GM12878 (cell line): ENCODE measurements around the gene AOPEP. TPM values are rescaled to one million over a fixed set of nuclear protein-coding genes. Genes with fewer than 3 reads are reported as not detected.

Experiments used
- ATAC-seq: fragments of 200-7000 bp; cut with Tn5 transposase; 3 replicates; pipeline ENCODE4 v1.9.1; 2020; ENCODE audit warnings: mild to moderate bottlenecking, moderate library complexity
- BruUV-seq: library from RNA; stranded (reverse); fragments of 400-500 nt; replicated peaks from 2 replicates; lab custom pipeline; 2021; lab: Mats Ljungman, UMichigan
- CTCF ChIA-PET: fragments of 300-600 bp; sonication (Branson Sonifier 250); formaldehyde crosslinking; extraction: SDS; loops from one replicate; lab custom pipeline; 2021; ENCODE audit warnings: inconsistent platforms; lab: Yijun Ruan, JAX
- POLR2A ChIA-PET: fragments of 350-600 bp; formaldehyde crosslinking; extraction: SDS; loops from one replicate; lab custom pipeline; 2021; ENCODE audit warnings: inconsistent platforms; lab: Charles Lee
- RAD21 ChIA-PET: fragments of 300-600 bp; sonication (Branson Sonifier 250); formaldehyde crosslinking; loops from one replicate; lab custom pipeline; 2023; ENCODE audit warnings: antibody characterized with exemption; ENCODE audit not compliant: unreplicated experiment; lab: Charles Lee
- SMC1A ChIA-PET: fragments of 300-600 bp; sonication (Branson Sonifier 250); formaldehyde crosslinking; loops from one replicate; lab custom pipeline; 2023; ENCODE audit not compliant: unreplicated experiment, uncharacterized antibody; lab: Charles Lee
- DNase-seq: peaks from one replicate; pipeline ENCODE4 v3.0.0-alpha.2; 2011; ENCODE audit warnings: low read depth, low spot score
- FAIRE-seq: peaks from 3 replicates; lab custom pipeline; 2011; peaks lifted over from hg19 to GRCh38; lab: Jason Lieb, UNC
- H2AFZ ChIP-seq: 2 replicates; pipeline ENCODE4 v1.6.0; 2011; ENCODE audit warnings: low read depth, low read length, control low read depth; ENCODE audit not compliant: control insufficient read depth
- H3K27ac ChIP-seq: 2 replicates; pipeline ENCODE4 v1.5.1; 2011; ENCODE audit warnings: control low read depth; ENCODE audit not compliant: control insufficient read depth, insufficient read depth
- H3K27me3 ChIP-seq, 2 experiments: replicated peaks in 1 of 2; 2 replicates each; pipeline versions ENCODE4 v1.6.0 to v1.6.1; 2011; ENCODE audit warnings: low read length in 1 of 2; ENCODE audit not compliant: control insufficient read depth in 2 of 2, insufficient read depth in 2 of 2
- H3K36me3 ChIP-seq, 2 experiments: 2 replicates each; pipeline ENCODE4 v1.5.1; 2011; ENCODE audit warnings: low read length in 1 of 2; ENCODE audit not compliant: control insufficient read depth in 2 of 2, insufficient read depth in 2 of 2
- H3K4me1 ChIP-seq: 2 replicates; pipeline ENCODE4 v1.6.1; 2011; ENCODE audit warnings: mild to moderate bottlenecking, low read length, moderate library complexity, mixed read lengths; ENCODE audit not compliant: control insufficient read depth, insufficient read depth
- H3K4me2 ChIP-seq: 2 replicates; pipeline ENCODE4 v1.6.0; 2011; ENCODE audit warnings: control low read depth; ENCODE audit not compliant: control insufficient read depth, insufficient read depth
- H3K4me3 ChIP-seq: fragments of 200-600 bp; sonication (generic); 2 replicates; pipeline ENCODE4 v1.5.1; 2016
- H3K79me2 ChIP-seq: 2 replicates; pipeline ENCODE4 v1.6.0; 2011; ENCODE audit warnings: low read length; ENCODE audit not compliant: control insufficient read depth, insufficient read depth
- H3K9ac ChIP-seq: 2 replicates; pipeline ENCODE4 v1.8.0; 2011; ENCODE audit warnings: low read length, control low read depth, mixed read lengths; ENCODE audit not compliant: control insufficient read depth, insufficient read depth
- H3K9me3 ChIP-seq: replicated peaks from 3 replicates; pipeline ENCODE4 v1.5.1; 2011; ENCODE audit warnings: mild to moderate bottlenecking, low read length; ENCODE audit not compliant: control insufficient read depth, insufficient read depth
- H4K20me1 ChIP-seq: 2 replicates; pipeline ENCODE4 v1.6.0; 2011; ENCODE audit not compliant: control insufficient read depth, insufficient read depth
- BMI1 ChIP-seq: fragments of 450-650 bp; IDR thresholded peaks from 2 replicates; pipeline ENCODE4 v1.6.1; 2016; ENCODE audit warnings: mild to moderate bottlenecking, moderate library complexity, borderline replicate concordance
- IRF3 ChIP-seq: fragments of 450-650 bp; IDR thresholded peaks from 2 replicates; pipeline ENCODE4 v1.6.1; 2014; ENCODE audit warnings: mild to moderate bottlenecking
- KDM1A ChIP-seq: fragments of 200-600 bp; sonication (generic); IDR thresholded peaks from 2 replicates; pipeline ENCODE4 v1.6.1; 2016; ENCODE audit warnings: borderline replicate concordance
- MEF2B ChIP-seq: fragments of 450-650 bp; IDR thresholded peaks from 2 replicates; pipeline ENCODE4 v1.6.1; 2018; ENCODE audit warnings: mild to moderate bottlenecking, moderate library complexity; ENCODE audit not compliant: partially characterized antibody, poor library complexity, severe bottlenecking
- NFYA ChIP-seq: IDR thresholded peaks from 2 replicates; pipeline ENCODE4 v1.6.1; 2011; ENCODE audit warnings: low read depth, mild to moderate bottlenecking, low read length, improper control_type of control experiment, borderline replicate concordance
- PML ChIP-seq: IDR thresholded peaks from 2 replicates; pipeline ENCODE4 v1.6.1; 2012; ENCODE audit warnings: low read length, inconsistent platforms
- POLR2A ChIP-seq: IDR thresholded peaks from 2 replicates; pipeline ENCODE4 v1.6.1; 2011; ENCODE audit warnings: low read depth, mild to moderate bottlenecking, low read length
- PRDM15 ChIP-seq: fragments of 450-650 bp; formaldehyde crosslinking; IDR thresholded peaks from 2 replicates; pipeline ENCODE4 v1.4.0; 2020; ENCODE audit warnings: mild to moderate bottlenecking, moderate library complexity
- RAD21 ChIP-seq: IDR thresholded peaks from 2 replicates; pipeline ENCODE4 v1.6.1; 2011; ENCODE audit warnings: mild to moderate bottlenecking, low read depth, low read length, moderate library complexity; ENCODE audit not compliant: insufficient read depth
- RUNX3 ChIP-seq: IDR thresholded peaks from 2 replicates; pipeline ENCODE4 v1.6.1; 2012; ENCODE audit warnings: low read length, inconsistent platforms
- SRF ChIP-seq, 2 experiments: IDR thresholded peaks; 2 replicates each; pipeline ENCODE4 v1.6.1; 2011; ENCODE audit warnings: low read depth in 2 of 2, low read length in 2 of 2, mild to moderate bottlenecking in 1 of 2, moderate library complexity in 1 of 2
- USF2 ChIP-seq: IDR thresholded peaks from 2 replicates; pipeline ENCODE4 v1.6.1; 2011; ENCODE audit warnings: low read depth, low read length, improper control_type of control experiment, borderline replicate concordance
- WGBS: methylation state at CpG from one replicate; pipeline ENCODE4 v1.1.6; 2016; ENCODE audit warnings: low lambda C conversion rate; ENCODE audit not compliant: insufficient replicate concordance, insufficient coverage; ENCODE audit errors: missing lambda C conversion rate; 5-methylcytosine and 5-hydroxymethylcytosine counted together
- in situ Hi-C: fragments of 300-500 bp; cut with MboI; formaldehyde crosslinking; loops from 9 replicates; pipeline ENCODE4 v1.14.3; 2018; ENCODE audit warnings: mixed read lengths
- intact Hi-C: fragments of 100-400 bp; cut with micrococcal nuclease; formaldehyde crosslinking; loops from one replicate; pipeline ENCODE4 v1.14.2; 2022; ENCODE audit not compliant: unreplicated experiment
- polyA plus RNA-seq, 11 experiments: library from polyadenylated mRNA; depleted of rRNA in 4 of 11; unstranded in 6 of 11; stranded (reverse) in 5 of 11; fragments of >200 nt; fragmentation: Nextera tagmentation in 4 of 11; fragmentation: Illumina TruSeq in 1 of 11; extraction: Ambion mirVana in 4 of 11; extraction: Trizol in 1 of 11; gene quantifications; 1 replicate in 1 of 11; 2 replicates in 10 of 11; pipeline versions ENCODE4 v1.2.1 to v1.2.3, GENCODE V29; 2011 to 2016; ENCODE audit warnings: inconsistent platforms in 2 of 11, missing spikeins in 2 of 11, low read depth in 1 of 11
- total RNA-seq, 4 experiments: library from RNA; depleted of rRNA in 3 of 4; stranded (reverse); fragments of >200 nt in 3 of 4; fragmentation: Illumina TruSeq in 1 of 4; extraction: Trizol in 1 of 4; gene quantifications; 2 replicates each; pipeline versions ENCODE4 v1.2.1 to v1.2.3, GENCODE V29; 2013 to 2021

The AOPEP gene
- total and polyA plus RNA-seq, 10 of the 15 experiments (the other 5 are each of a cell fraction or from before 2014, with no cell fraction given): 2.3 to 16.9 (median 10.1) TPM

- CTCF ChIA-PET: interaction anchor here (0.5 to 1.3 kb wide), 2 partner anchors 11 to 47 kb away, joined by 3 read pairs; no protein-coding TSS in a partner anchor
- POLR2A ChIA-PET: no interaction called here
- ATAC-seq: no peak
- Histone ChIP-seq H3K79me2 (no peaks in the 10 kb centered on the region), H3K36me3 (no peaks in the 10 kb centered on the region), H3K4me1 (no peaks in the 10 kb centered on the region), H3K4me2 (no peak overlapping the region), H3K4me3 (no peak overlapping the region), H3K9me3 (no peaks in the 10 kb centered on the region), H4K20me1 (no peaks in the 10 kb centered on the region), H3K27me3 (no peaks in the 10 kb centered on the region), H3K27ac (no peak overlapping the region)
- WGBS: 85% methylated on average over 4 of the region's 4 CpGs
- in situ Hi-C loops: no loop called here
- RAD21 ChIA-PET: interaction anchor here (0.8 to 1.0 kb wide), 2 partner anchors 9 to 30 kb away, joined by 3 read pairs; no protein-coding TSS in a partner anchor
- no peak for DNase-seq
- SMC1A ChIA-PET: interaction anchor here (1.0 to 1.9 kb wide), 6 partner anchors 9 to 52 kb away, joined by 3 to 6 read pairs (median 3); no protein-coding TSS in a partner anchor
- TF ChIP-seq IRF3 (no peak), PRDM15 (CRISPR knock-in tag) (no peak), USF2 (no peak), POLR2A (no peak), RUNX3 (no peak), RAD21 (no peak), BMI1 (no peak), NFYA (no peak), MEF2B (no peak), SRF (IDR thresholded peaks at IDR 0.05; ENCODE audit: low read depth in 2 of 2, low read length in 2 of 2) (no peak), KDM1A (no peak), PML (no peak)
- TF ChIP-seq, all 136 proteins: peak for 0
- no peak overlapping the region for H2AFZ ChIP-seq
- no peak overlapping the region for H3K9ac ChIP-seq
- intact Hi-C loops: no loop called here
- no TSS peak for BruUV-seq
- no peak for FAIRE-seq
Observed at GRCh38 chr9:94852373-94852772, 125.9 kb downstream of the AOPEP start.
